Keratinocyte (primary cell): ENCODE measurements around the gene KAT6B. TPM values are rescaled to one million over a fixed set of nuclear protein-coding genes. Genes with fewer than 3 reads are reported as not detected.

Experiments
- DNase-seq: peaks from one replicate; pipeline ENCODE4 v3.0.0-alpha.2; 2011; ENCODE audit warnings: low read depth, missing footprints, low spot score
- FAIRE-seq: peaks from 2 replicates; lab custom pipeline; 2011; peaks lifted over from hg19 to GRCh38; lab: Jason Lieb, UNC
- H2AFZ ChIP-seq: 2 replicates; pipeline ENCODE4 v1.6.0; 2012; ENCODE audit warnings: low read length, control low read depth, inconsistent platforms; ENCODE audit not compliant: control insufficient read depth
- H3K27ac ChIP-seq: 2 replicates; pipeline ENCODE4 v1.5.1; 2011; ENCODE audit warnings: low read length; ENCODE audit not compliant: control insufficient read depth, insufficient read depth
- H3K27me3 ChIP-seq: 3 replicates; pipeline ENCODE4 v1.6.0; 2011; ENCODE audit warnings: low read length; ENCODE audit not compliant: control insufficient read depth, insufficient read depth; ENCODE audit errors: extremely low read depth
- H3K36me3 ChIP-seq, 2 experiments: 2 replicates in 1 of 2; 3 replicates in 1 of 2; pipeline ENCODE4 v1.5.1; 2011; ENCODE audit warnings: low read length in 2 of 2, mild to moderate bottlenecking in 1 of 2; ENCODE audit not compliant: control insufficient read depth in 2 of 2, insufficient read depth in 2 of 2; ENCODE audit errors: extremely low read depth in 1 of 2
- H3K4me1 ChIP-seq: 3 replicates; pipeline ENCODE4 v1.5.1; 2011; ENCODE audit warnings: low read length; ENCODE audit not compliant: control insufficient read depth, insufficient read depth; ENCODE audit errors: extremely low read depth
- H3K4me2 ChIP-seq: 3 replicates; pipeline ENCODE4 v1.6.0; 2011; ENCODE audit warnings: low read depth, low read length; ENCODE audit not compliant: control insufficient read depth, insufficient read depth; ENCODE audit errors: extremely low read depth
- H3K4me3 ChIP-seq, 3 experiments: fragments of 200-600 bp in 1 of 3; sonication (generic) in 1 of 3; 2 replicates in 2 of 3; 3 replicates in 1 of 3; pipeline ENCODE4 v1.5.1; 2011 to 2016; ENCODE audit warnings: low read length in 3 of 3, mild to moderate bottlenecking in 3 of 3, control low read depth in 2 of 3, inconsistent platforms in 1 of 3, low read depth in 1 of 3, mixed read lengths in 1 of 3, mixed run types in 1 of 3, moderate library complexity in 1 of 3; ENCODE audit not compliant: control insufficient read depth in 2 of 3, insufficient read depth in 2 of 3; ENCODE audit errors: extremely low read depth in 1 of 3
- H3K79me2 ChIP-seq: 2 replicates; pipeline ENCODE4 v1.6.0; 2012; ENCODE audit warnings: low read length; ENCODE audit not compliant: control insufficient read depth, insufficient read depth
- H3K9ac ChIP-seq: 3 replicates; pipeline ENCODE4 v1.6.0; 2011; ENCODE audit warnings: low read length; ENCODE audit not compliant: control insufficient read depth, insufficient read depth; ENCODE audit errors: extremely low read depth
- H3K9me1 ChIP-seq: 3 replicates; pipeline ENCODE4 v1.6.0; 2011; ENCODE audit warnings: low read length; ENCODE audit not compliant: control insufficient read depth, insufficient read depth; ENCODE audit errors: extremely low read depth
- H3K9me3 ChIP-seq: 2 replicates; pipeline ENCODE4 v1.5.1; 2012; ENCODE audit warnings: low read depth, low read length; ENCODE audit not compliant: control insufficient read depth
- H4K20me1 ChIP-seq: 3 replicates; pipeline ENCODE4 v1.6.0; 2011; ENCODE audit warnings: low read length; ENCODE audit not compliant: control insufficient read depth, insufficient read depth; ENCODE audit errors: extremely low read depth
- CTCF ChIP-seq, 3 experiments: IDR thresholded peaks in 1 of 3; conservative IDR thresholded peaks in 1 of 3; optimal IDR thresholded peaks in 1 of 3; 2 replicates in 2 of 3; 3 replicates in 1 of 3; pipeline versions ENCODE3 to v1.5.1; 2011; ENCODE audit warnings: low read length in 3 of 3, mild to moderate bottlenecking in 3 of 3, moderate library complexity in 2 of 3, control low read depth in 1 of 3, inconsistent platforms in 1 of 3; ENCODE audit not compliant: insufficient read depth in 2 of 3; ENCODE audit errors: extremely low read depth in 1 of 3
- EZH2 ChIP-seq: IDR thresholded peaks from one replicate; pipeline ENCODE4 v1.6.1; 2012; ENCODE audit warnings: inconsistent platforms, mild to moderate bottlenecking, low read length, moderate library complexity
- dilution Hi-C: fragments of 300-500 bp; cut with MboI; formaldehyde crosslinking; loops from one replicate; pipeline ENCODE4 v1.7.0; 2020; ENCODE audit warnings: low sequenced_read_pairs; ENCODE audit not compliant: extremely low pct_ligation_motif_present
- polyA plus RNA-seq, 5 experiments: library from polyadenylated mRNA; depleted of rRNA in 3 of 5; stranded (reverse) in 3 of 5; stranded (forward) in 1 of 5; unstranded in 1 of 5; fragments of >200 nt; gene quantifications; 1 replicate in 1 of 5; 2 replicates in 3 of 5; 3 replicates in 1 of 5; pipeline versions ENCODE4 v1.2.1 to v1.2.3, GENCODE V29; 2011 to 2012; ENCODE audit warnings: missing spikeins in 2 of 5, low read depth in 1 of 5, low replicate concordance in 1 of 5

KAT6B gene
- polyA plus RNA-seq, 1 donor (not counting 4 experiments of a cell fraction or from before 2014, with no cell fraction given) = 2.9 TPM

GRCh38 chr10:74923556-74923955 is 97.2 kb downstream of the KAT6B start:
- Histone ChIP-seq H3K36me3 (no peaks in the 10 kb centered on the region), H3K9ac (peak overlapping the region; percentile 26), H2AFZ (peak overlapping the region; percentile 14), H3K4me3 (no peak overlapping the region), H3K27me3 (no peaks in the 10 kb centered on the region), H3K27ac (peak overlapping the region; percentile 78), H3K4me2 (peak overlapping the region; percentile 90), H3K79me2 (peaks cover 4% of the 10 kb centered on the region), H4K20me1 (no peaks in the 10 kb centered on the region), H3K9me1 (peaks cover 3% of the 10 kb centered on the region), H3K4me1 (peaks cover 39% of the 10 kb centered on the region), H3K9me3 (no peaks in the 10 kb centered on the region)
- TF ChIP-seq CTCF (optimal IDR thresholded peaks at IDR 0.05 in 1 of 3, IDR thresholded peaks at IDR 0.05 in 1 of 3, conservative IDR thresholded peaks at IDR 0.05 in 1 of 3; ENCODE audit: extremely low read depth in 1 of 3, insufficient read depth in 2 of 3, low read length in 3 of 3) = no peak
- no peak for TF ChIP-seq EZH2
- FAIRE-seq (no peak), DNase-seq (no peak)
- dilution Hi-C loops = no loop called here

- H3K4me1 ChIP-seq = peaks cover 47% of the 10 kb centered on the region
- H3K9me3 ChIP-seq = no peaks in the 10 kb centered on the region
- peak overlapping the region; percentile 90 for H3K4me2 ChIP-seq
- DNase-seq (peak; percentile 66), FAIRE-seq (peak; percentile 85)
- H2AFZ ChIP-seq = peak overlapping the region; percentile 58
- H3K79me2 ChIP-seq = peaks cover 4% of the 10 kb centered on the region
- no peaks in the 10 kb centered on the region for H3K27me3 ChIP-seq
- H3K9ac ChIP-seq = peak overlapping the region; percentile 57
- H3K9me1 ChIP-seq = peaks cover 3% of the 10 kb centered on the region
- H3K4me3 ChIP-seq = peak overlapping the region in 2 of 3 experiments; percentile 51 to 52
- dilution Hi-C loops = no loop called here
- H4K20me1 ChIP-seq = no peaks in the 10 kb centered on the region
- TF ChIP-seq CTCF (optimal IDR thresholded peaks at IDR 0.05 in 1 of 3, IDR thresholded peaks at IDR 0.05 in 1 of 3, conservative IDR thresholded peaks at IDR 0.05 in 1 of 3; ENCODE audit: extremely low read depth in 1 of 3, insufficient read depth in 2 of 3, low read length in 3 of 3) (no peak), EZH2 (no peak)
- H3K27ac ChIP-seq = peak overlapping the region; percentile 78
- H3K36me3 ChIP-seq = no peaks in the 10 kb centered on the region
These were observed 98.0 kb downstream of the KAT6B start for GRCh38 chr10:74924251-74924963.
